Activated B cell treated with CpG ODN at 0.5 μM for 24 hours (primary cell): ENCODE data around the gene RABGAP1L. TPM values are rescaled to one million over a fixed set of nuclear protein-coding genes. Genes with fewer than 3 reads are reported as not detected.
"Not testable (repeated sequence)": the region's sequence is repeated elsewhere in the genome, so short reads cannot be mapped to it uniquely, and the experiment has no call there.

ENCODE experiments used
- ATAC-seq: fragments of 200-7000 bp; cut with Tn5 transposase; one replicate; pipeline ENCODE4 v1.10.0; 2021; ENCODE audit warnings: low read depth, mild to moderate bottlenecking, moderate library complexity
- CTCF ChIA-PET: fragments of 350-600 bp; sonication (Branson Sonifier 250); formaldehyde crosslinking; loops from one replicate; lab custom pipeline; 2021; ENCODE audit warnings: antibody characterized with exemption; lab: Charles Lee
- POLR2A ChIA-PET: fragments of 350-600 bp; sonication (Branson Sonifier 250); formaldehyde crosslinking; loops from one replicate; lab custom pipeline; 2021; ENCODE audit warnings: antibody characterized with exemption; lab: Charles Lee
- DNase-seq: peaks from one replicate; pipeline ENCODE4 v3.0.0; 2022
- H3K27ac Mint-ChIP-seq: one replicate; pipeline ENCODE4 v1.8.0; 2020; ENCODE audit warnings: mixed read lengths
- H3K27me3 Mint-ChIP-seq: one replicate; pipeline ENCODE4 v1.8.0; 2021; ENCODE audit warnings: mixed read lengths
- H3K36me3 Mint-ChIP-seq: one replicate; pipeline ENCODE4 v1.8.0; 2021; ENCODE audit warnings: low read depth, mixed read lengths
- H3K4me1 Mint-ChIP-seq: one replicate; pipeline ENCODE4 v1.8.0; 2021; ENCODE audit warnings: mixed read lengths
- H3K4me3 Mint-ChIP-seq: one replicate; pipeline ENCODE4 v1.8.0; 2020; ENCODE audit warnings: mild to moderate bottlenecking, mixed read lengths
- H3K9me3 Mint-ChIP-seq: one replicate; pipeline ENCODE4 v1.8.0; 2020; ENCODE audit warnings: mixed read lengths
- intact Hi-C: fragments of 100-400 bp; cut with micrococcal nuclease; formaldehyde crosslinking; loops from one replicate; pipeline ENCODE4 v1.15.1; 2024
- total RNA-seq: library from RNA; stranded (reverse); gene quantifications from 2 replicates; pipeline ENCODE4 v1.2.3, GENCODE V29; 2022
- TF ChIP-seq, protein P1 (sequence below): fragments of 200-600 bp; IDR thresholded peaks from one replicate; pipeline ENCODE4 v1.8.0; 2022; ENCODE audit warnings: antibody characterized with exemption, mild to moderate bottlenecking

The RABGAP1L gene
- total RNA-seq, 1 donor from 2014 or later, result 126 TPM

GRCh38 chr1:174167265-174167803 is 8.0 kb downstream of the RABGAP1L start:
- peak overlapping the region; percentile 29 for H3K4me3 Mint-ChIP-seq
- peaks cover 19% of the 10 kb centered on the region for H3K36me3 Mint-ChIP-seq
- no peaks in the 10 kb centered on the region for H3K9me3 Mint-ChIP-seq
- no peak for ATAC-seq
- ChIA-PET CTCF (no interaction called here), POLR2A (interaction anchor here (0.7 to 0.9 kb wide), 2 partner anchors 14 to 1422 kb away, joined by 3 to 5 read pairs; no protein-coding TSS in a partner anchor)
- H3K4me1 Mint-ChIP-seq, result peaks cover 86% of the 10 kb centered on the region
- H3K27ac Mint-ChIP-seq, result peak overlapping the region; percentile 77
- intact Hi-C loops, result no loop called here
- TF ChIP-seq, protein P1, sequence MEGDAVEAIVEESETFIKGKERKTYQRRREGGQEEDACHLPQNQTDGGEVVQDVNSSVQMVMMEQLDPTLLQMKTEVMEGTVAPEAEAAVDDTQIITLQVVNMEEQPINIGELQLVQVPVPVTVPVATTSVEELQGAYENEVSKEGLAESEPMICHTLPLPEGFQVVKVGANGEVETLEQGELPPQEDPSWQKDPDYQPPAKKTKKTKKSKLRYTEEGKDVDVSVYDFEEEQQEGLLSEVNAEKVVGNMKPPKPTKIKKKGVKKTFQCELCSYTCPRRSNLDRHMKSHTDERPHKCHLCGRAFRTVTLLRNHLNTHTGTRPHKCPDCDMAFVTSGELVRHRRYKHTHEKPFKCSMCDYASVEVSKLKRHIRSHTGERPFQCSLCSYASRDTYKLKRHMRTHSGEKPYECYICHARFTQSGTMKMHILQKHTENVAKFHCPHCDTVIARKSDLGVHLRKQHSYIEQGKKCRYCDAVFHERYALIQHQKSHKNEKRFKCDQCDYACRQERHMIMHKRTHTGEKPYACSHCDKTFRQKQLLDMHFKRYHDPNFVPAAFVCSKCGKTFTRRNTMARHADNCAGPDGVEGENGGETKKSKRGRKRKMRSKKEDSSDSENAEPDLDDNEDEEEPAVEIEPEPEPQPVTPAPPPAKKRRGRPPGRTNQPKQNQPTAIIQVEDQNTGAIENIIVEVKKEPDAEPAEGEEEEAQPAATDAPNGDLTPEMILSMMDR, result no peak
- no peak for DNase-seq
- no peaks in the 10 kb centered on the region for H3K27me3 Mint-ChIP-seq

DNA sequence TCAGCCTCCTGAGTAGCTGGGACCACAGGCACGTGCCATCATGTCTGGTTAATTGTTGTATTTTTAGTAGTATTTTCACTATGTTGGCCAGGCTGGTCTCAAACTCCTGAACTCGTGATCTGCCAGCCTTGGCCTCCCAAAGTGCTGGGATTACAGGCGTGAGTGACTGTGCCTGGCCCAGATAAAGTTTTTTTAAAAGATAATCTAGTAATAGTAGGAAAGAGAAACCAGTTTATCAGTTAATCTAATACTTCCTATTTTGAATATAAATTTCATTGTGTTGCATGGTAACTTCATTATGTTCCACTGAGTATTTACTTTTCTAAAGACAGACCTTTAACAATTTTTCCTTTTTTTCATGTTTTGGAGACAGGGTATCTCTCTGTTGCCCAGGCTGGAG is 10.0 kb downstream of the RABGAP1L start:
- ChIA-PET POLR2A (interaction anchor here (1.1 to 2.2 kb wide), 2 partner anchors 10 to 147 kb away, joined by 3 to 13 read pairs; partner anchors contain the start of genes RABGAP1L and RC3H1), CTCF (interaction anchor here (1.4 kb wide), 1 partner anchor 8 kb away, joined by 3 read pairs; no protein-coding TSS in a partner anchor)
- H3K36me3 Mint-ChIP-seq, result peaks cover 21% of the 10 kb centered on the region
- no peak for DNase-seq
- TF ChIP-seq, protein P1, result no peak
- H3K4me1 Mint-ChIP-seq, result peaks cover 77% of the 10 kb centered on the region
- no peaks in the 10 kb centered on the region for H3K27me3 Mint-ChIP-seq
- intact Hi-C loops, result loop anchor here (2.0 kb wide), 1 partner anchor 47 kb away; no protein-coding TSS in a partner anchor
- H3K27ac Mint-ChIP-seq, result no peak overlapping the region
- no peaks in the 10 kb centered on the region for H3K9me3 Mint-ChIP-seq
- no peak for ATAC-seq
- peak overlapping the region; percentile 24 for H3K4me3 Mint-ChIP-seq

GRCh38 chr1:174171073-174171472 is 11.8 kb downstream of the RABGAP1L start:
- Mint-ChIP-seq H3K27me3 (no peaks in the 10 kb centered on the region), H3K4me1 (peaks cover 69% of the 10 kb centered on the region), H3K9me3 (no peaks in the 10 kb centered on the region), H3K36me3 (peaks cover 27% of the 10 kb centered on the region), H3K4me3 (no peak overlapping the region), H3K27ac (no peak overlapping the region)
- ChIA-PET POLR2A (interaction anchor here (0.5 to 0.6 kb wide), 4 partner anchors 12 to 1636 kb away, joined by 3 to 4 read pairs (median 4); partner anchors contain the start of gene RABGAP1L), CTCF (no interaction called here)
- intact Hi-C loops, result no loop called here
- TF ChIP-seq, protein P1, result no peak
- DNase-seq, result no peak
- no peak for ATAC-seq

- H3K36me3 Mint-ChIP-seq, result peaks cover 37% of the 10 kb centered on the region
- TF ChIP-seq, protein P1, result no peak
- H3K9me3 Mint-ChIP-seq, result peaks cover 3% of the 10 kb centered on the region
- DNase-seq, result no peak
- peak; percentile 50 for ATAC-seq
- intact Hi-C loops, result loop anchor here (2.0 kb wide), 1 partner anchor 14 kb away; no protein-coding TSS in a partner anchor
- ChIA-PET POLR2A (interaction anchor here (0.6 to 1.5 kb wide), 3 partner anchors 10 to 625 kb away, joined by 3 to 5 read pairs (median 4); no protein-coding TSS in a partner anchor), CTCF (interaction anchor here (0.6 to 1.2 kb wide), 3 partner anchors 9 to 550 kb away, joined by 3 to 4 read pairs (median 3); no protein-coding TSS in a partner anchor)
- no peaks in the 10 kb centered on the region for H3K27me3 Mint-ChIP-seq
- H3K4me1 Mint-ChIP-seq, result peaks cover 55% of the 10 kb centered on the region
- H3K4me3 Mint-ChIP-seq, result no peak overlapping the region
- peak overlapping the region; percentile 48 for H3K27ac Mint-ChIP-seq
Observed at GRCh38 chr1:174174461-174175329, 15.4 kb downstream of the RABGAP1L start.

GRCh38 chr1:174178459-174178858 is 19.1 kb downstream of the RABGAP1L start:
- ATAC-seq, DNase-seq, H3K27me3 Mint-ChIP-seq, POLR2A ChIA-PET, H3K9me3 Mint-ChIP-seq, H3K27ac Mint-ChIP-seq, H3K4me3 Mint-ChIP-seq, CTCF ChIA-PET, intact Hi-C loops: not testable (repeated sequence)
- peaks cover 31% of the 10 kb centered on the region for H3K36me3 Mint-ChIP-seq
- H3K4me1 Mint-ChIP-seq, result peaks cover 53% of the 10 kb centered on the region
